Peyer's patch (tissue), 4 donors: ENCODE measurements around the gene CITED4.

Source experiments
- CTCF ChIP-seq, 6 experiments: fragments of 450-650 bp in 4 of 6; fragments of 200-600 bp in 2 of 6; sonication (generic) in 1 of 6; IDR thresholded peaks; one replicate each; pipeline ENCODE4 v1.5.1; 2017 to 2019; ENCODE audit warnings: antibody characterized with exemption in 6 of 6, mild to moderate bottlenecking in 3 of 6, moderate library complexity in 1 of 6
- POLR2A ChIP-seq, 2 donors: fragments of 450-650 bp; IDR thresholded peaks; one replicate each; pipeline ENCODE4 v1.5.1; 2017; ENCODE audit warnings: antibody characterized with exemption in 2 of 2, mild to moderate bottlenecking in 2 of 2, moderate library complexity in 2 of 2

- TF ChIP-seq CTCF (IDR thresholded peaks at IDR 0.05) (no peak), POLR2A (IDR thresholded peaks at IDR 0.05) (no peak)
Observed at GRCh38 chr1:40818264-40818961, 43.8 kb downstream of the CITED4 start.
